ENCODE data around the gene TP53RK.

The TP53RK gene

DNA sequence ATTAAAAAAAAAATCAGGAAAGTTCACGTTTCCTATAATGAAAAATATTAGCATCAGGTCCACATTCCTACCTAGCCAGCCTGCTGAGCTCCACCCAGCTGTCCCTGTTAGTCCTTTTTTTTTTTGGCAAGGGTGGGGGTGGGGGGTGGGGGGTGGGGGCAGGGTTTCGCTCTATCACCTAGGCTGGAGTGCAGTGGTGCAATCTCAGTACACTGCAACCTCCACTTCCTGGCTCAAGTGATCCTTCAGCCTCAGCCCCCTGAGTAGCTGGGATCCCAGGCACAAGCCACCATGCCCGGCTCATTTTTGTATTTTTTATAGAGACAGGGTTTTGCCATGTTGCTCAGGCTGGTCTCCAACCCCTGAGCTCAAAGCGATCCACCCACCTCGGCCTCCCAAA lies 12.7 kb upstream of the TP53RK start:
- no peak for DNase-seq (ENCODE audit: low read depth)
- no peak for TF ChIP-seq CTCF (IDR thresholded peaks at IDR 0.05; ENCODE audit: control insufficient read depth, insufficient read depth, low read depth, low read length, missing control alignments)
- H3K4me3 ChIP-seq (ENCODE audit: control insufficient read depth, low read depth, low read length), result no peak overlapping the region

GRCh38 chr20:46701556-46701955 lies 12.3 kb upstream of the TP53RK start:
- TF ChIP-seq CTCF (IDR thresholded peaks at IDR 0.05; ENCODE audit: control insufficient read depth, insufficient read depth, low read depth, low read length, missing control alignments), result no peak
- no peak overlapping the region for H3K4me3 ChIP-seq (ENCODE audit: control insufficient read depth, low read depth, low read length)
- DNase-seq (ENCODE audit: low read depth), result no peak

DNA sequence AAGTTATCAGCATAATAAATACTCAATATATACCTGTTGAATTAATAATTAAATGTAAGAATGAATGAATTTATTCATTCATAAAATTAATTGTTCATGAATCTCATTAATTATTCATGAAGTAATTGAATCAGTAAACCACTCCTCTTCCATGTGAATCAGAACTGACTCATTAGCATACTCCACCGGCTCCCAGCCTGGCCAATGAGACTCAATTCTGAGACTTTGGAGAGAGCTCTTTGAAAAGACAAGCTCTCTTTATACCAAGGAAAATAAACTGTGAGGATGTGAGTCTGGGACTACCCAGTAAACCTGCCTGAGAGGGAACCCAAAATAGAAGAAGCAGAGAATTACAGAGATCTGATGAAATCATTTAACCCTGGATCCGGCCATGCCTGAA lies 11.8 kb upstream of the TP53RK start:
- H3K4me3 ChIP-seq (ENCODE audit: control insufficient read depth, low read depth, low read length), result no peak overlapping the region
- TF ChIP-seq CTCF (IDR thresholded peaks at IDR 0.05; ENCODE audit: control insufficient read depth, insufficient read depth, low read depth, low read length, missing control alignments), result no peak
- no peak for DNase-seq (ENCODE audit: low read depth)

DNA sequence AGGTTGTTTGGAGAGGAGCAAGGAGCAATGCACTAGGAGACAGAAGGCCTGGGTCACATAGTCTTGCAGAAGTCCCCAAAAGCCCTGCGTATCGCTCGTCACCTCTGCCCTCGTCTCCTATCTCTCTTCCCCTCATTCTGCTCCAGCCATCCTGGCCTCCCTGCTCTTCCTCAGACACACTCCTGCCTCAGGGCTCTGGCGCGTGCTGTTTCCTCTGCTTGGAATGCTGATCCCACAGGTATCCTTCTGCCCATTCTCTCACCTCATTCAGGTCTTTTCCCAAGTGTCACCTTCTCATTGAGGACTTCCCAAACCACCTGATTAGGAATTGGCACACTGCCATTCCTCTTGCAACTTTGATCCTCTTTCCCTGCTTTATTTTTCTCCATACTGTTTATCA lies 11.2 kb upstream of the TP53RK start:
- DNase-seq (ENCODE audit: low read depth), result no peak
- H3K4me3 ChIP-seq (ENCODE audit: control insufficient read depth, low read depth, low read length), result no peak overlapping the region
- no peak for TF ChIP-seq CTCF (IDR thresholded peaks at IDR 0.05; ENCODE audit: control insufficient read depth, insufficient read depth, low read depth, low read length, missing control alignments)

- TF ChIP-seq CTCF (IDR thresholded peaks at IDR 0.05; ENCODE audit: control insufficient read depth, insufficient read depth, low read depth, low read length, missing control alignments), result peak; percentile 75
- DNase-seq (ENCODE audit: low read depth), result no peak
- no peak overlapping the region for H3K4me3 ChIP-seq (ENCODE audit: control insufficient read depth, low read depth, low read length)
These were observed 10.6 kb upstream of the TP53RK start for GRCh38 chr20:46699651-46700359.

DNA sequence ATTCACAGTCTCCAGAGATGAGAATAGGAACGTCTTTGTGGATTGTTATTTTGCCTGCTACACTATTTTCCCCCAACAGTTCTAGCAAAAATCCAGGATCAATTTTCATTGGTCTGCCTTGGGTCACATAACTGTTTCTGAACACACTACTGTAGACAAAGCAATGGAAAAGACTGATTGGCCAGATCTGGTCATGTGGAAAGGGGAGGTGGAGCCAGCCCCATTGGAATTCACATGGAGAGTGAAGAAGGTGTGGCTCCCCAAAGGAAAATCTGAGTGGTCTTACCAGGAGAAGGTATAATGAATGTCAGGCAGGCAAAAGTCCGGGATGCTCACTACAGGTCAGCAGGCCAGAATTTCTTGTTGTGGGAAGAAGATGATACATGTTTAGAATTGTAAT lies 9.5 kb upstream of the TP53RK start:
- no peak overlapping the region for H3K4me3 ChIP-seq (ENCODE audit: control insufficient read depth, low read depth, low read length)
- no peak for DNase-seq (ENCODE audit: low read depth)
- TF ChIP-seq CTCF (IDR thresholded peaks at IDR 0.05; ENCODE audit: control insufficient read depth, insufficient read depth, low read depth, low read length, missing control alignments), result no peak

Data from AG09309 (cell line).